GM12865 (cell line): Measurements from ENCODE around the gene OASL.
"Not testable (repeated sequence)": the region's sequence is repeated elsewhere in the genome, so short reads cannot be mapped to it uniquely, and the experiment has no call there.

ENCODE experiments used
- DNase-seq: peaks from one replicate; pipeline ENCODE4 v3.0.0; 2010; ENCODE audit warnings: low read depth
- H3K4me3 ChIP-seq: 2 replicates; pipeline ENCODE4 v1.5.1; 2011; ENCODE audit warnings: mild to moderate bottlenecking, low read depth, low read length, control low read depth
- TF ChIP-seq, protein P1 (sequence below): IDR thresholded peaks from 2 replicates; pipeline ENCODE4 v1.5.1; 2011; ENCODE audit warnings: low read length, control low read depth, low read depth, inconsistent platforms; ENCODE audit not compliant: insufficient read depth; ENCODE audit errors: missing control alignments

Gene OASL

GRCh38 chr12:121084229-121084628, 45.2 kb upstream of the OASL start:
- DNase-seq = no peak
- H3K4me3 ChIP-seq = no peak overlapping the region
- TF ChIP-seq, protein P1, sequence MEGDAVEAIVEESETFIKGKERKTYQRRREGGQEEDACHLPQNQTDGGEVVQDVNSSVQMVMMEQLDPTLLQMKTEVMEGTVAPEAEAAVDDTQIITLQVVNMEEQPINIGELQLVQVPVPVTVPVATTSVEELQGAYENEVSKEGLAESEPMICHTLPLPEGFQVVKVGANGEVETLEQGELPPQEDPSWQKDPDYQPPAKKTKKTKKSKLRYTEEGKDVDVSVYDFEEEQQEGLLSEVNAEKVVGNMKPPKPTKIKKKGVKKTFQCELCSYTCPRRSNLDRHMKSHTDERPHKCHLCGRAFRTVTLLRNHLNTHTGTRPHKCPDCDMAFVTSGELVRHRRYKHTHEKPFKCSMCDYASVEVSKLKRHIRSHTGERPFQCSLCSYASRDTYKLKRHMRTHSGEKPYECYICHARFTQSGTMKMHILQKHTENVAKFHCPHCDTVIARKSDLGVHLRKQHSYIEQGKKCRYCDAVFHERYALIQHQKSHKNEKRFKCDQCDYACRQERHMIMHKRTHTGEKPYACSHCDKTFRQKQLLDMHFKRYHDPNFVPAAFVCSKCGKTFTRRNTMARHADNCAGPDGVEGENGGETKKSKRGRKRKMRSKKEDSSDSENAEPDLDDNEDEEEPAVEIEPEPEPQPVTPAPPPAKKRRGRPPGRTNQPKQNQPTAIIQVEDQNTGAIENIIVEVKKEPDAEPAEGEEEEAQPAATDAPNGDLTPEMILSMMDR = no peak

DNA sequence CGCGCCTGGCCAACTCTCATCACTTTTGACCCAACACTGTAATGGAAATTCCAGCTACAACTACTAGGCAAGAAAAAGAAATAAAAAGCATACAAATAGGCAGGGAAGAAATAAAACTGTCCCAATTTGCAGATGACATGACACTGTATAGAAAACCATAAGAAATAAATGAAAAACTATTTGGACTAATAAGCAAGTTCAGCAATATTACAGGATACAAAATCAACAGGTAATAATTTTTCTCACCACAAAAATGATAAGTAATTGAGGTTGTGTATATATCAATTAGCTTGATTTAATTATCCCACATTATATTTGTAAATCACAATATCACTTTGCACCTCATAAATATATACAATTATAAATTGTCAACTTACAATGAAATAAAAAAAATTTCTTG, 41.9 kb upstream of the OASL start:
- no peak overlapping the region for H3K4me3 ChIP-seq
- no peak for DNase-seq
- TF ChIP-seq, protein P1 = no peak

GRCh38 chr12:121079736-121080272, 40.8 kb upstream of the OASL start:
- TF ChIP-seq, protein P1 = no peak
- DNase-seq = no peak
- no peak overlapping the region for H3K4me3 ChIP-seq

DNA sequence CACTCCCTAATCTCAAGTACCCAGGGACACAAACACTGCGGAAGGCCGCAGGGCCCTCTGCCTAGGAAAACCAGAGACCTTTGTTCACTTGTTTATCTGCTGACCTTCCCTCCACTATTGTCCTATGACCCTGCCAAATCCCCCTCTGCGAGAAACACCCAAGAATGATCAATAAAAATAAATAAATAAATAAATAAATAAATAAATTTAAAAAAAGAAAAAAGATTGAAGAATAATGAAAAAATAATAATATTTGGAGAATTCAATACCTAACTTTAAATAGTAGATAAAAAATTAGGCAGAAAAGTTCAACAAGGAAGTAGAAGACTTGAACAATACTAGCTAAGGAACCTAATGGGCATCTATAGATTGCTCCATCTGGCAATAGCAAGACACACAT, 38.4 kb upstream of the OASL start:
- H3K4me3 ChIP-seq, DNase-seq: not testable (repeated sequence)

DNA sequence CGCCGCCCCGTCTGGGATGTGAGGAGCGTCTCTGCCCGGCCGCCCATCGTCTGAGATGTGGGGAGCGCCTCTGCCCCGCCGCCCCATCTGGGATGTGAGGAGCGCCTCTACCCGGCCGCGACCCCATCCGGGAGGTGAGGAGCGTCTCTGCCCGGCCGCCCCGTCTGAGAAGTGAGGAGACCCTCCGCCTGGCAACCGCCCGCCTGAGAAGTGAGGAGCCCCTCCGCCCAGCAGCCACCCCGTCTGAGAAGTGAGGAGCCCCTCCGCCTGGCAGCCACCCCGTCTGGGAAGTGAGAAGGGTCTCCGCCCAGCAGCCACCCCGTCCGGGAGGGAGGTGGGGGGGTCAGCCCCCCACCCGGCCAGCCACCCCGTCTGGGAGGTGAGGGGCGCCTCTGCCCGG, 36.9 kb upstream of the OASL start:
- H3K4me3 ChIP-seq, DNase-seq: not testable (repeated sequence)

DNA sequence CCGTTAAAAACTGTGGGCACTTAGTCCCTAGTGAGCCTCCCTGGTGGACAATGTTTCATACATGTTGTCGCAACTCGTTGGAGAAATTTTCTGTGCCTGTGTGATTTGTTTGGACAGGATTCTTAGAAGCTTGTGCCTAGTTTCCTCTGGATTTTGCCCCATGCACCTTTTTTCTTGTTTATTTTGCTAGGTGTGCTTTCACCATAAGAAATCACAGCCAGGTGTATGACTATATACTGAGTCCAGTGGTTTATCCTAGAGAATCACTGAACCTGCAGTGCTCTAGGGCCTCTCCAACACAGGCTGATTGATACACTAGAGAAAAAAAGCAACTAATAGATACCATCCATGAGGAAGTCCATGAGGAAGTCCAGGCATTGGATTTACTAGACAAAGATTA, 33.1 kb upstream of the OASL start:
- TF ChIP-seq, protein P1 = no peak
- DNase-seq = no peak
- H3K4me3 ChIP-seq = no peak overlapping the region

GRCh38 chr12:121069206-121069605, 30.2 kb upstream of the OASL start:
- DNase-seq = no peak
- TF ChIP-seq, protein P1 = no peak
- no peak overlapping the region for H3K4me3 ChIP-seq

GRCh38 chr12:121065345-121065744, 26.3 kb upstream of the OASL start:
- TF ChIP-seq, protein P1 = no peak
- no peak for DNase-seq

GRCh38 chr12:121064586-121064985, 25.5 kb upstream of the OASL start:
- H3K4me3 ChIP-seq, DNase-seq: not testable (repeated sequence)

More at GRCh38 chr12:121065345-121065744, 26.3 kb upstream of the OASL start:
- no peak overlapping the region for H3K4me3 ChIP-seq
